Stomach smooth muscle (tissue), 2 donors: ENCODE measurements around the gene NR3C2.

Experiments
- H3K27ac ChIP-seq: one replicate; pipeline ENCODE4 v1.7.0; 2013; ENCODE audit warnings: mild to moderate bottlenecking, low read length, inconsistent platforms
- H3K27me3 ChIP-seq, 2 donors: one replicate each; pipeline ENCODE4 v1.7.0; 2013; ENCODE audit warnings: low read length in 2 of 2; ENCODE audit not compliant: insufficient read depth in 2 of 2, control insufficient read depth in 1 of 2
- H3K36me3 ChIP-seq, 2 donors: one replicate each; pipeline ENCODE4 v1.7.0; 2013; ENCODE audit warnings: low read length in 2 of 2; ENCODE audit not compliant: control insufficient read depth in 2 of 2, insufficient read depth in 2 of 2
- H3K4me1 ChIP-seq: one replicate; pipeline ENCODE4 v1.7.0; 2013; ENCODE audit warnings: low read length; ENCODE audit not compliant: control insufficient read depth, insufficient read depth
- H3K4me3 ChIP-seq, 2 donors: one replicate each; pipeline ENCODE4 v1.7.0; 2013; ENCODE audit warnings: low read length in 2 of 2
- H3K9ac ChIP-seq, 2 donors: one replicate each; pipeline ENCODE4 v1.7.0; 2013; ENCODE audit warnings: low read length in 2 of 2, mild to moderate bottlenecking in 1 of 2
- H3K9me3 ChIP-seq, 2 donors: one replicate each; pipeline ENCODE4 v1.7.0; 2013; ENCODE audit warnings: low read length in 2 of 2; ENCODE audit not compliant: control insufficient read depth in 2 of 2
- donor health status: healthy.
- donor health status: Pancreatic carcinoma.

The NR3C2 gene

GRCh38 chr4:148369919-148370318 is 72.3 kb downstream of the NR3C2 start:
- H3K27ac ChIP-seq = no peak overlapping the region
- no peaks in the 10 kb centered on the region for H3K9me3 ChIP-seq
- no peaks in the 10 kb centered on the region for H3K4me1 ChIP-seq
- H3K36me3 ChIP-seq = no peaks in the 10 kb centered on the region
- no peak overlapping the region for H3K4me3 ChIP-seq
- no peaks in the 10 kb centered on the region for H3K27me3 ChIP-seq
- H3K9ac ChIP-seq = no peak overlapping the region

GRCh38 chr4:148367756-148368155 is 74.5 kb downstream of the NR3C2 start:
- Histone ChIP-seq H3K36me3 (no peaks in the 10 kb centered on the region), H3K4me1 (no peaks in the 10 kb centered on the region), H3K4me3 (no peak overlapping the region), H3K9me3 (no peaks in the 10 kb centered on the region), H3K27me3 (no peaks in the 10 kb centered on the region), H3K27ac (no peak overlapping the region), H3K9ac (no peak overlapping the region)

DNA sequence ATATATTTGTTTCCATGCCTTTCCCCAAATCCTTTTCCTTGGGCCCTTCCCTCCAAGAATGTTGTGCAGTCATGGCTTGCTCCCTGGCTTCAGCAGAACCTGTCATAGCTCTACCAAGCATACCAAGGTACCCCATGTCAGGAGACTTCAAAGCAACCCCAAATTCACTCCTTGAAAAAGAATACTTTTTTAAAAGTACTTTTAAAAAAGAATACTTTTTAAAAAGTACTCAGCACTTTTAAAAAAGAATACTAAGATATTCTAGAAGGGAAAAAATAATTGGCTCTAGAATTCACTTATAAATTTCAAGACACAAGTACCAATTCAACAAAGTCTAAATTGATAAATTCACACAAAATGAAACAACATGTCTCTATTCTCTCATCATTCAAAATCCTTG is 76.0 kb downstream of the NR3C2 start:
- H3K27ac ChIP-seq = no peak overlapping the region
- H3K27me3 ChIP-seq = no peaks in the 10 kb centered on the region
- no peaks in the 10 kb centered on the region for H3K36me3 ChIP-seq
- no peaks in the 10 kb centered on the region for H3K4me1 ChIP-seq
- H3K4me3 ChIP-seq = no peak overlapping the region
- no peak overlapping the region for H3K9ac ChIP-seq
- H3K9me3 ChIP-seq = no peaks in the 10 kb centered on the region

DNA sequence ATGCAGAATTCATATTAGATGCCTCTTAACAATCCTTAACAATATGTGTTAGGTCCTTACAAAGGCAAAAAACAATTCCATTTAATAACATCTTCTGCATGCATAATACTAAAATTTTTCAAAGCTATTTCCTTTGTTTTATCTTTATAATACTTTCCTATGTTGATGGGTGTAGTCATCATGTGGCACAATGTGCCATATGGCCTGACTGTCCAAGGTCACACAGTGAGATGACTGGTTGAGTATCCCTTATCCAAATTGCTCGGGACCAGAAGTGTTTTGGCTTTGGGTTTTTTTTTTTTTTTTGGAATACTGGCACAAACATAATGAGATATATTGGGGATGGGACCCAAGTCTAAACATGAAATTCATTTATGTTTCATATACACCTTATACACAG is 77.7 kb downstream of the NR3C2 start:
- Histone ChIP-seq H3K27me3 (no peaks in the 10 kb centered on the region), H3K27ac (no peak overlapping the region), H3K4me3 (no peak overlapping the region), H3K4me1 (no peaks in the 10 kb centered on the region), H3K9ac (no peak overlapping the region), H3K9me3 (no peaks in the 10 kb centered on the region), H3K36me3 (no peaks in the 10 kb centered on the region)

DNA sequence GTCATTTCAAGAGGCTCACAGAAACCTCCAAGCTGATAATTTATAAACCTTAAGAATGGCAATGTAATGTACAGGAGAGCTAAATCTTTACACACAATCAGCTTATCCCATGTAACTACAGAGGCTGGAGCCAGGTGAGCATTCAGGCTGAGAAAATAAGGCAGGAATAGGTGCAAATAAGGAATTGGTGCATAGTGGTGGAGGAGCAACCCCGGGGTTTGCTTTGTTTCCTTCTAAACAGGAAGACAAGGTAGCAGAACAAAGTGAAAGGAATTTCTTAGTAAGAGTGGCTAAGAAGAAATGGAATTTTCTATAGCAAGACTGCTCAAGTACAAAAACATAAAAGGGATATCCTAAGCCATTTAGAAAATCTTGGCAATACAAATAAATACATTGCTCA is 82.4 kb downstream of the NR3C2 start:
- H3K27ac ChIP-seq = no peak overlapping the region

GRCh38 chr4:148355442-148356123 is 86.6 kb downstream of the NR3C2 start:
- H3K9me3 ChIP-seq = no peaks in the 10 kb centered on the region
- H3K4me1 ChIP-seq = peaks cover 4% of the 10 kb centered on the region
- no peak overlapping the region for H3K27ac ChIP-seq
- H3K4me3 ChIP-seq = no peak overlapping the region
- H3K27me3 ChIP-seq = no peaks in the 10 kb centered on the region
- H3K36me3 ChIP-seq = no peaks in the 10 kb centered on the region
- no peak overlapping the region for H3K9ac ChIP-seq

More for the DNA sequence above, 82.4 kb downstream of the NR3C2 start:
- H3K4me1 ChIP-seq = peaks cover 4% of the 10 kb centered on the region
- H3K36me3 ChIP-seq = no peaks in the 10 kb centered on the region
- no peak overlapping the region for H3K9ac ChIP-seq
- H3K27me3 ChIP-seq = no peaks in the 10 kb centered on the region
- H3K9me3 ChIP-seq = no peaks in the 10 kb centered on the region
- H3K4me3 ChIP-seq = no peak overlapping the region

DNA sequence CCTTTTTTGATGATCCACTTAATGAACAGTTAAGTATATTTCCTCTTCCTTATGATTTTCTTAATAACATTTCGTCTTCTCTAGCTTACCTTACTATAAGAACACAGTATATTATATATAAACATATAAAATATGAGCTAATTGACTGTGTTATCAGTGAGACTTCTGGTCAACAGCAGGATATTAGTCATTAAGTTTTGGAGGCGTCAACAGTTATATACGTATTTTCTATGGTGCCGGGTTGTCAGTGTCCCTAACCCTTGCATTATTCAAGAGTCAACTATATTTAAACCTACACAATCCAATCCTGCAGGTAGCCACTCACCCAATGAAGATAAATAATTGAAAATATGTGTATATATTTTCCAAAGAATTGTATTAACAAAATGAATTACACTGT is 88.0 kb downstream of the NR3C2 start:
- Histone ChIP-seq H3K27me3 (no peaks in the 10 kb centered on the region), H3K4me3 (no peak overlapping the region), H3K9me3 (no peaks in the 10 kb centered on the region), H3K4me1 (peaks cover 4% of the 10 kb centered on the region), H3K36me3 (no peaks in the 10 kb centered on the region), H3K27ac (no peak overlapping the region), H3K9ac (no peak overlapping the region)

GRCh38 chr4:148353571-148353970 is 88.6 kb downstream of the NR3C2 start:
- Histone ChIP-seq H3K36me3 (no peaks in the 10 kb centered on the region), H3K27ac (no peak overlapping the region), H3K4me3 (no peak overlapping the region), H3K9me3 (no peaks in the 10 kb centered on the region), H3K27me3 (no peaks in the 10 kb centered on the region), H3K9ac (no peak overlapping the region), H3K4me1 (peaks cover 4% of the 10 kb centered on the region)

GRCh38 chr4:148349153-148349552 is 93.1 kb downstream of the NR3C2 start:
- Histone ChIP-seq H3K4me3 (no peak overlapping the region), H3K9me3 (no peaks in the 10 kb centered on the region), H3K4me1 (peaks cover 8% of the 10 kb centered on the region), H3K9ac (no peak overlapping the region), H3K36me3 (no peaks in the 10 kb centered on the region), H3K27me3 (no peaks in the 10 kb centered on the region), H3K27ac (no peak overlapping the region)

GRCh38 chr4:148346657-148347056 is 95.6 kb downstream of the NR3C2 start:
- H3K27ac ChIP-seq = no peak overlapping the region
- H3K4me3 ChIP-seq = no peak overlapping the region
- H3K9me3 ChIP-seq = no peaks in the 10 kb centered on the region
- no peaks in the 10 kb centered on the region for H3K36me3 ChIP-seq
- no peaks in the 10 kb centered on the region for H3K27me3 ChIP-seq
- H3K9ac ChIP-seq = no peak overlapping the region
- peaks cover 8% of the 10 kb centered on the region for H3K4me1 ChIP-seq

DNA sequence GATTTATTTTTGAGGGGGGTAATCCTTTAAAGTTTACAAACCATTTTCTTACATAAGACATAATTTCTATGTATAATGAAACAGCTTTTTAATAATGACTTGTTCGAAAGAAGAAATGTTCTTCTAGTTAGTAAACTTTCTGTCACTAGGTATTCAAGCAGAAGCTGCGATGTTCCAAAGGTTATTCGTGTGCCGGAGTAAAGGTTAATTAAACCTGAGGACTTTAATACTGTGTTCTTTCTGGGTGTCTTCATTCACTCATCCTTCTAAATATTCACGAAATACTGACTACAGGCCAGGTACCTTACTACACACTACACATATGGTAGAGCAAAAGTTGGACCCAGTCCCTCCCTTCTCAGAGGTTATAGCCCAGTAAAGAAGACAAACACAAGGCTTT is 96.7 kb downstream of the NR3C2 start:
- Histone ChIP-seq H3K27me3 (no peaks in the 10 kb centered on the region), H3K9me3 (no peaks in the 10 kb centered on the region), H3K4me3 (no peak overlapping the region), H3K27ac (no peak overlapping the region), H3K4me1 (peaks cover 8% of the 10 kb centered on the region), H3K9ac (no peak overlapping the region), H3K36me3 (no peaks in the 10 kb centered on the region)
